Endodermal cell (in vitro differentiated cells): ENCODE results near the gene LMBR1. TPM values are rescaled to one million over a fixed set of nuclear protein-coding genes. Genes with fewer than 3 reads are reported as not detected.

Source experiments
- DNase-seq: peaks from one replicate; pipeline ENCODE4 v3.0.0-alpha.2; 2017
- H3K27ac ChIP-seq: 2 replicates; pipeline ENCODE4 v1.5.1; 2013; ENCODE audit warnings: mild to moderate bottlenecking, low read depth, low read length, moderate library complexity
- H3K27me3 ChIP-seq: 2 replicates; pipeline ENCODE4 v1.6.1; 2013; ENCODE audit warnings: mild to moderate bottlenecking, low read length, moderate library complexity; ENCODE audit not compliant: insufficient read depth, control insufficient read depth, poor library complexity, severe bottlenecking
- H3K36me3 ChIP-seq: 2 replicates; pipeline ENCODE4 v1.7.0; 2013; ENCODE audit warnings: mild to moderate bottlenecking, low read length, moderate library complexity; ENCODE audit not compliant: control insufficient read depth, insufficient read depth
- H3K4me1 ChIP-seq: one replicate; pipeline ENCODE4 v1.7.0; 2013; ENCODE audit warnings: low read length; ENCODE audit not compliant: control insufficient read depth, insufficient read depth
- H3K4me3 ChIP-seq: 2 replicates; pipeline ENCODE4 v1.5.1; 2013; ENCODE audit warnings: mild to moderate bottlenecking, low read length, moderate library complexity
- H3K9ac ChIP-seq: 2 replicates; pipeline ENCODE4 v1.6.1; 2013; ENCODE audit warnings: mild to moderate bottlenecking, low read length, moderate library complexity; ENCODE audit not compliant: poor library complexity, severe bottlenecking; ENCODE audit errors: extremely low read depth
- H3K9me3 ChIP-seq: 2 replicates; pipeline ENCODE4 v1.6.1; 2013; ENCODE audit warnings: mild to moderate bottlenecking, low read length, moderate library complexity; ENCODE audit not compliant: control insufficient read depth
- H3K27ac Mint-ChIP-seq: 2 replicates; pipeline ENCODE4 v1.8.0; 2020; ENCODE audit warnings: mixed read lengths
- H3K27me3 Mint-ChIP-seq: 2 replicates; pipeline ENCODE4 v1.8.0; 2021; ENCODE audit warnings: mild to moderate bottlenecking, mixed read lengths; ENCODE audit not compliant: insufficient read depth
- H3K36me3 Mint-ChIP-seq: 2 replicates; pipeline ENCODE4 v1.8.0; 2020; ENCODE audit warnings: low read depth, mixed read lengths
- H3K4me1 Mint-ChIP-seq: 2 replicates; pipeline ENCODE4 v1.8.0; 2020; ENCODE audit warnings: mixed read lengths
- H3K4me3 Mint-ChIP-seq: 2 replicates; pipeline ENCODE4 v1.8.0; 2020; ENCODE audit warnings: mild to moderate bottlenecking, moderate library complexity, mixed read lengths
- H3K9me3 Mint-ChIP-seq: 2 replicates; pipeline ENCODE4 v1.8.0; 2020; ENCODE audit warnings: mild to moderate bottlenecking, mixed read lengths
- WGBS, 2 experiments: methylation state at CpG; one replicate each; pipeline versions ENCODE4 v1.1.5 to v1.1.7; 2013; ENCODE audit warnings: missing lambda C conversion rate in 2 of 2, mixed read lengths in 1 of 2; ENCODE audit not compliant: insufficient coverage in 1 of 2, insufficient read length in 1 of 2; 5-methylcytosine and 5-hydroxymethylcytosine counted together
- total RNA-seq, 2 donors: library from RNA; stranded (reverse); fragmentation: NEBNext Ultra II Directional in 1 of 2; extraction: Animal tissue kit (Norgen Biotek cat#: 25700) in 1 of 2; gene quantifications; 2 replicates in 1 of 2; 3 replicates in 1 of 2; pipeline ENCODE4 v1.2.1, GENCODE V29; 2021
- TF ChIP-seq, protein P1 (sequence below): fragments of 200-600 bp; sonication (generic); conservative IDR thresholded peaks from 2 replicates; pipeline ENCODE4 v1.5.0; 2021; ENCODE audit warnings: antibody characterized with exemption, mild to moderate bottlenecking

The LMBR1 gene
- total RNA-seq, 2 donors from 2014 or later: 80.9 to 88.3 TPM

DNA sequence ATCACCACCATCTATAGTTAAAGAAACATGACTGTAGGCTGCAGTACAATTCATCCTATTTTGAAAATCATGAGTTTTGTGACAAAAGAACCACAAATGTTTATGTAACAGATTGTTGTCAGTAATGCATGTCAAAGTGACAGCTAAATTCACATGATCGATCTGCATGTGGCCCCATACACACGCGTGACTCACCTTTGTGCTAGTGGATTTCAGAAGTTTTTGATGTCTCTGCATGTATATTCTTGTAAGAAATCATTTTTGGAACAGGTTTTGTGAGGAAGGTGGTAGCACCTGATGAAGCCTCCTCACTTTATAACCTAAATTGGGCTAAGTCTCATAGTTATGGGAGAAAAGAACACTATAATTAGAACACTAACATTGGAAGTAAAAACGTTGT, 235.3 kb downstream of the LMBR1 start:
- Histone ChIP-seq H3K27ac (no peak overlapping the region), H3K4me3 (no peak overlapping the region), H3K27me3 (no peaks in the 10 kb centered on the region), H3K36me3 (no peaks in the 10 kb centered on the region), H3K9me3 (no peaks in the 10 kb centered on the region), H3K9ac (no peak overlapping the region), H3K4me1 (no peaks in the 10 kb centered on the region)
- no peak for DNase-seq
- Mint-ChIP-seq H3K27me3 (no peaks in the 10 kb centered on the region), H3K9me3 (no peaks in the 10 kb centered on the region), H3K36me3 (peaks cover 6% of the 10 kb centered on the region), H3K27ac (no peak overlapping the region), H3K4me1 (no peaks in the 10 kb centered on the region), H3K4me3 (no peak overlapping the region)
- TF ChIP-seq, protein P1, sequence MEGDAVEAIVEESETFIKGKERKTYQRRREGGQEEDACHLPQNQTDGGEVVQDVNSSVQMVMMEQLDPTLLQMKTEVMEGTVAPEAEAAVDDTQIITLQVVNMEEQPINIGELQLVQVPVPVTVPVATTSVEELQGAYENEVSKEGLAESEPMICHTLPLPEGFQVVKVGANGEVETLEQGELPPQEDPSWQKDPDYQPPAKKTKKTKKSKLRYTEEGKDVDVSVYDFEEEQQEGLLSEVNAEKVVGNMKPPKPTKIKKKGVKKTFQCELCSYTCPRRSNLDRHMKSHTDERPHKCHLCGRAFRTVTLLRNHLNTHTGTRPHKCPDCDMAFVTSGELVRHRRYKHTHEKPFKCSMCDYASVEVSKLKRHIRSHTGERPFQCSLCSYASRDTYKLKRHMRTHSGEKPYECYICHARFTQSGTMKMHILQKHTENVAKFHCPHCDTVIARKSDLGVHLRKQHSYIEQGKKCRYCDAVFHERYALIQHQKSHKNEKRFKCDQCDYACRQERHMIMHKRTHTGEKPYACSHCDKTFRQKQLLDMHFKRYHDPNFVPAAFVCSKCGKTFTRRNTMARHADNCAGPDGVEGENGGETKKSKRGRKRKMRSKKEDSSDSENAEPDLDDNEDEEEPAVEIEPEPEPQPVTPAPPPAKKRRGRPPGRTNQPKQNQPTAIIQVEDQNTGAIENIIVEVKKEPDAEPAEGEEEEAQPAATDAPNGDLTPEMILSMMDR: no peak
- WGBS, 2 experiments: 96 to 100% methylated on average over 3 to 4 of the region's 4 CpGs

DNA sequence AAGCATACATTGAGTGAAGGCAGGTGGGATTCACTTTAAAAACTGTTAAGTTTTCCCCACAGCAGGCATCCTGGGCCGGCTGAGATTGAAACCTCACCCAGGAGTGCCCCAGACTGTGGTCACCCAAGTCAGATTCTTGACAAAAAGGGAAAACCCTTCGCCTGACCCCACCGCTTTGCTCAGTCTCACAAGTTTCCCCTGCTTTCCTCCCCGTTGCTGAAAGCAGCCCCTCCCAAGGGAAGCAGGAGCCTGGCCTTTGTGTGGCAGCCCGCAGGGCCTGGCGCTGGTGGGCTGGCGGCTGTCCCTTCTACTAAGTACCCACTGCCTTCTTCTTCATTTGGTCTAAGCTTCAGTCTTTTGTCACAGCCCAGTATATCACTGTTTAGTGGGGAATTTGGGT, 236.4 kb downstream of the LMBR1 start:
- H3K9me3 ChIP-seq: no peaks in the 10 kb centered on the region
- Mint-ChIP-seq H3K4me1 (no peaks in the 10 kb centered on the region), H3K4me3 (no peak overlapping the region), H3K27me3 (no peaks in the 10 kb centered on the region), H3K9me3 (peaks cover under 1% of the 10 kb centered on the region), H3K27ac (no peak overlapping the region), H3K36me3 (peaks cover 2% of the 10 kb centered on the region)
- H3K36me3 ChIP-seq: no peaks in the 10 kb centered on the region
- no peak overlapping the region for H3K4me3 ChIP-seq
- no peaks in the 10 kb centered on the region for H3K27me3 ChIP-seq
- TF ChIP-seq, protein P1: no peak
- WGBS, 2 experiments: 79 to 95% methylated on average over 2 to 7 of the region's 7 CpGs
- no peaks in the 10 kb centered on the region for H3K4me1 ChIP-seq
- H3K27ac ChIP-seq: no peak overlapping the region
- DNase-seq: peak; percentile 59
- no peak overlapping the region for H3K9ac ChIP-seq

DNA sequence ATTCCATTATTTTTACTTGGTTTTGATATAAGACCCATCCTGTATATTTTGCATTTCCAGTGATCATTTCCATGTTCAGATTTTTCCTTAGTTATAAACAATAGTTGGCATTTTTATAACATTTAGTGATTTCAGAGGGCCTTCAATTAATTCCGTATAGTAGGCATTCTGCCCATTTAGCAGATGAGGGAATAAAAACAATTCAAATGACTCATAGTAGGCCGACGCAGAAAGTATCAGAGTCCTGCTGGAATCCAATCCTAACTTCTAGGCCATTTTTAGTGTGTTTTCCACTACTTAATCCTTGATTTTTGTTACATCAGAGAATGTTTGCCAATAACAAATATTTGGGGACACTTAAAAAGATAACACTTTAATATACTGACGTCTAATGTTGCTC, 237.0 kb downstream of the LMBR1 start:
- TF ChIP-seq, protein P1: no peak

More for the DNA sequence above, 237.0 kb downstream of the LMBR1 start:
- no peak overlapping the region for H3K4me3 ChIP-seq
- Mint-ChIP-seq H3K36me3 (peaks cover 2% of the 10 kb centered on the region), H3K4me1 (no peaks in the 10 kb centered on the region), H3K4me3 (no peak overlapping the region), H3K27ac (no peak overlapping the region), H3K9me3 (peaks cover 5% of the 10 kb centered on the region), H3K27me3 (no peaks in the 10 kb centered on the region)
- 96 to 99% methylated on average over 3 to 4 of the region's 4 CpGs for WGBS, 2 experiments
- no peaks in the 10 kb centered on the region for H3K4me1 ChIP-seq
- no peaks in the 10 kb centered on the region for H3K27me3 ChIP-seq
- no peaks in the 10 kb centered on the region for H3K36me3 ChIP-seq
- H3K9ac ChIP-seq: no peak overlapping the region
- no peak for DNase-seq
- H3K9me3 ChIP-seq: no peaks in the 10 kb centered on the region
- H3K27ac ChIP-seq: no peak overlapping the region
